GM23338 (cell line): ENCODE results near the gene AP4S1. TPM values are rescaled to one million over a fixed set of nuclear protein-coding genes. Genes with fewer than 3 reads are reported as not detected.

Experiments
- ATAC-seq: fragments of 200-7000 bp; cut with Tn5 transposase; 3 replicates; pipeline ENCODE4 v1.9.1; 2020
- DNase-seq: peaks from one replicate; pipeline ENCODE4 v3.0.0-alpha.2; 2015; ENCODE audit warnings: low spot score
- H2AFZ ChIP-seq: fragments of 200-600 bp; sonication (generic); 2 replicates; pipeline ENCODE4 v1.8.0; 2016; ENCODE audit warnings: antibody characterized with exemption, mild to moderate bottlenecking, moderate library complexity
- H3F3A ChIP-seq: fragments of 200-600 bp; sonication (generic); replicated peaks from 2 replicates; pipeline ENCODE4 v1.8.0; 2017; ENCODE audit warnings: antibody characterized with exemption, mixed run types, low read depth
- H3K27ac ChIP-seq: fragments of 200-600 bp; sonication (generic); 2 replicates; pipeline ENCODE4 v1.6.1; 2016; ENCODE audit warnings: low read depth
- H3K27me3 ChIP-seq: fragments of 200-600 bp; sonication (generic); 2 replicates; pipeline ENCODE4 v1.8.0; 2016; ENCODE audit warnings: mild to moderate bottlenecking, mixed run types, moderate library complexity; ENCODE audit not compliant: insufficient read depth
- H3K36me3 ChIP-seq: fragments of 200-600 bp; sonication (generic); 2 replicates; pipeline ENCODE4 v1.8.0; 2016; ENCODE audit warnings: mild to moderate bottlenecking; ENCODE audit not compliant: insufficient read depth
- H3K4me1 ChIP-seq: fragments of 200-600 bp; sonication (generic); 2 replicates; pipeline ENCODE4 v1.8.0; 2016; ENCODE audit warnings: mild to moderate bottlenecking, moderate library complexity; ENCODE audit not compliant: insufficient read depth
- H3K4me2 ChIP-seq: fragments of 200-600 bp; sonication (generic); 2 replicates; pipeline ENCODE4 v1.7.1; 2017; ENCODE audit warnings: mixed run types
- H3K4me3 ChIP-seq: fragments of 200-600 bp; sonication (generic); 2 replicates; pipeline ENCODE4 v1.6.1; 2016; ENCODE audit warnings: mixed run types
- H3K79me2 ChIP-seq: fragments of 200-600 bp; sonication (generic); replicated peaks from 2 replicates; pipeline ENCODE4 v1.8.0; 2017; ENCODE audit warnings: mild to moderate bottlenecking; ENCODE audit not compliant: insufficient read depth
- H3K9me2 ChIP-seq: fragments of 200-600 bp; sonication (generic); 2 replicates; pipeline ENCODE4 v1.8.0; 2017; ENCODE audit not compliant: insufficient read depth
- H4K20me1 ChIP-seq: fragments of 200-600 bp; sonication (generic); replicated peaks from 2 replicates; pipeline ENCODE4 v1.8.0; 2017; ENCODE audit warnings: mild to moderate bottlenecking; ENCODE audit not compliant: insufficient read depth
- H3K27ac Mint-ChIP-seq: 2 replicates; pipeline ENCODE4 v1.8.0; 2020; ENCODE audit warnings: inconsistent platforms, mild to moderate bottlenecking, moderate library complexity, mixed read lengths
- H3K27me3 Mint-ChIP-seq: 3 replicates; pipeline ENCODE4 v1.8.0; 2022; ENCODE audit warnings: low read depth, mild to moderate bottlenecking, moderate library complexity, mixed read lengths, inconsistent platforms; ENCODE audit not compliant: insufficient read depth, poor library complexity
- H3K36me3 Mint-ChIP-seq: 3 replicates; pipeline ENCODE4 v1.8.0; 2021; ENCODE audit warnings: low read depth, mild to moderate bottlenecking, inconsistent platforms, moderate library complexity, mixed read lengths
- H3K4me1 Mint-ChIP-seq: 3 replicates; pipeline ENCODE4 v1.8.0; 2020; ENCODE audit warnings: mild to moderate bottlenecking, inconsistent platforms, mixed read lengths
- H3K4me3 Mint-ChIP-seq: 3 replicates; pipeline ENCODE4 v1.8.0; 2021; ENCODE audit warnings: moderate library complexity, mild to moderate bottlenecking, inconsistent platforms, mixed read lengths
- H3K9me3 Mint-ChIP-seq: 3 replicates; pipeline ENCODE4 v1.8.0; 2020; ENCODE audit warnings: moderate library complexity, mild to moderate bottlenecking, inconsistent platforms, mixed read lengths
- CREB1 ChIP-seq: fragments of 250-450 bp; sonication (Bioruptor Pico); IDR thresholded peaks from 2 replicates; pipeline ENCODE4 v1.5.0; 2020; ENCODE audit warnings: low read depth, mild to moderate bottlenecking, moderate library complexity
- CTCF ChIP-seq, 2 experiments: fragments of 200-600 bp in 1 of 2; sonication (generic) in 1 of 2; conservative IDR thresholded peaks; 2 replicates each; pipeline versions ENCODE4 v1.5.1 to v1.6.1; 2016 to 2017; ENCODE audit warnings: antibody characterized with exemption in 2 of 2, low read depth in 2 of 2, mild to moderate bottlenecking in 2 of 2, moderate library complexity in 1 of 2
- EZH2 ChIP-seq: fragments of 200-600 bp; sonication (generic); IDR thresholded peaks from one replicate; pipeline ENCODE4 v1.8.0; 2017; ENCODE audit warnings: antibody characterized with exemption, mild to moderate bottlenecking, low read depth; ENCODE audit not compliant: unreplicated experiment
- EZH2phosphoT487 ChIP-seq: fragments of 200-600 bp; sonication (generic); IDR thresholded peaks from one replicate; pipeline ENCODE4 v1.8.1; 2018; ENCODE audit warnings: antibody characterized with exemption; ENCODE audit not compliant: unreplicated experiment
- JUNB ChIP-seq: IDR thresholded peaks from one replicate; pipeline ENCODE4 v1.6.1; 2016; ENCODE audit warnings: antibody characterized with exemption; ENCODE audit not compliant: unreplicated experiment
- NANOG ChIP-seq: IDR thresholded peaks from 2 replicates; pipeline ENCODE4 v1.6.1; 2016; ENCODE audit warnings: antibody characterized with exemption, borderline replicate concordance
- POLR2AphosphoS5 ChIP-seq: IDR thresholded peaks from 2 replicates; pipeline ENCODE4 v1.6.1; 2016; ENCODE audit warnings: antibody characterized with exemption, low read depth
- REST ChIP-seq: IDR thresholded peaks from one replicate; pipeline ENCODE4 v1.6.1; 2018; ENCODE audit warnings: antibody characterized with exemption; ENCODE audit not compliant: unreplicated experiment
- STAT1 ChIP-seq: IDR thresholded peaks from one replicate; pipeline ENCODE4 v1.6.1; 2016; ENCODE audit warnings: antibody characterized with exemption; ENCODE audit not compliant: unreplicated experiment
- ZNF114 ChIP-seq: fragments of 250-450 bp; sonication (Bioruptor Pico); IDR thresholded peaks from 2 replicates; pipeline ENCODE4 v1.5.0; 2020; ENCODE audit warnings: mild to moderate bottlenecking, moderate library complexity
- ZNF331 ChIP-seq: fragments of 250-450 bp; sonication (Bioruptor Pico); IDR thresholded peaks from 2 replicates; pipeline ENCODE4 v1.5.0; 2020; ENCODE audit warnings: low read depth, mild to moderate bottlenecking, moderate library complexity
- ZNF462 ChIP-seq: fragments of 250-450 bp; sonication (Bioruptor Pico); IDR thresholded peaks from 2 replicates; pipeline ENCODE4 v1.5.0; 2020; ENCODE audit warnings: mild to moderate bottlenecking, moderate library complexity
- polyA plus RNA-seq: library from polyadenylated mRNA; unstranded; fragments of >200 nt; fragmentation: Nextera tagmentation; extraction: Ambion mirVana; gene quantifications from 2 replicates; pipeline ENCODE4 v1.2.1, GENCODE V29; 2016
- total RNA-seq: library from RNA; depleted of rRNA; stranded (reverse); fragments of >200 nt; shearing (Covaris generic); gene quantifications from 2 replicates; pipeline ENCODE4 v1.2.3, GENCODE V29; 2014
- TF ChIP-seq, protein P1 (sequence below): IDR thresholded peaks from 2 replicates; pipeline ENCODE4 v1.6.1; 2016; ENCODE audit warnings: antibody characterized with exemption

Gene AP4S1
- total and polyA plus RNA-seq, 2 experiments from 2014 or later: 13.4 to 15.7 TPM

DNA sequence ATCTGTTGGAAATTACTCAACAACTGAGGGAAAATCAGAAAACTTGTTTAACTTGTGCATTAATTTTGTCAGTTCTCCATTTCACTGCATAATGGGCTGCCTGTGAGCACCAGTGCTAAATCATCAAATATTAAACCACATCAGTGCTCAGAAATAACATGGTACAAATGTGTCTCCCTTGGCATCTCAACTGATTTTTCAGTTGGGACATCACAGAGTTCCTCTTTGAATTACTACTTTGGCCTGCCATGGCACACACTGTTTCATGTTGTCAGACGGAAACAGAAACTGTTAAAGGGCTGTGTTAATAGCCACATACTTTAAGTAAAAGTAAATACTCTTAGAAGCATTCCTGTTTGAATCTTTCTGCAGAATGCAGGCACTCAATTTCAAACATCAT is 42.8 kb downstream of the AP4S1 start:
- ATAC-seq (no peak), DNase-seq (no peak)
- H3K4me1 Mint-ChIP-seq: no peaks in the 10 kb centered on the region
- peaks cover 9% of the 10 kb centered on the region for H3K36me3 Mint-ChIP-seq
- H3K4me2 ChIP-seq: no peak overlapping the region
- no peak overlapping the region for H3K4me3 ChIP-seq
- no peaks in the 10 kb centered on the region for H4K20me1 ChIP-seq
- no peaks in the 10 kb centered on the region; the same call in 1 of the 2 replicates for H3K9me2 ChIP-seq
- no peaks in the 10 kb centered on the region for H3K9me3 Mint-ChIP-seq
- TF ChIP-seq CREB1 (CRISPR knock-in tag) (no peak), NANOG (no peak), REST (no peak), EZH2phosphoT487 (no peak), JUNB (no peak), ZNF462 (no peak), ZNF114 (CRISPR knock-in tag) (no peak), CTCF (conservative IDR thresholded peaks at IDR 0.05; ENCODE audit: low read depth in 2 of 2) (no peak), POLR2AphosphoS5 (no peak), STAT1 (no peak), ZNF331 (CRISPR knock-in tag) (no peak), EZH2 (no peak)
- TF ChIP-seq, protein P1, sequence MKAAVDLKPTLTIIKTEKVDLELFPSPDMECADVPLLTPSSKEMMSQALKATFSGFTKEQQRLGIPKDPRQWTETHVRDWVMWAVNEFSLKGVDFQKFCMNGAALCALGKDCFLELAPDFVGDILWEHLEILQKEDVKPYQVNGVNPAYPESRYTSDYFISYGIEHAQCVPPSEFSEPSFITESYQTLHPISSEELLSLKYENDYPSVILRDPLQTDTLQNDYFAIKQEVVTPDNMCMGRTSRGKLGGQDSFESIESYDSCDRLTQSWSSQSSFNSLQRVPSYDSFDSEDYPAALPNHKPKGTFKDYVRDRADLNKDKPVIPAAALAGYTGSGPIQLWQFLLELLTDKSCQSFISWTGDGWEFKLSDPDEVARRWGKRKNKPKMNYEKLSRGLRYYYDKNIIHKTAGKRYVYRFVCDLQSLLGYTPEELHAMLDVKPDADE: no peak
- no peaks in the 10 kb centered on the region for H3K36me3 ChIP-seq
- H2AFZ ChIP-seq: no peak overlapping the region
- no peak overlapping the region for H3K27ac Mint-ChIP-seq
- H3F3A ChIP-seq: no peaks in the 10 kb centered on the region
- H3K27me3 ChIP-seq: no peaks in the 10 kb centered on the region
- no peak overlapping the region for H3K4me3 Mint-ChIP-seq
- no peaks in the 10 kb centered on the region for H3K4me1 ChIP-seq
- no peaks in the 10 kb centered on the region for H3K79me2 ChIP-seq
- H3K27me3 Mint-ChIP-seq: no peaks in the 10 kb centered on the region
- H3K27ac ChIP-seq: no peak overlapping the region
